ENCODE results near the gene UBE3D.
"Not testable (repeated sequence)": the region's sequence is repeated elsewhere in the genome, so short reads cannot be mapped to it uniquely, and the experiment has no call there.

Gene UBE3D

GRCh38 chr6:82877213-82878195 lies 188.1 kb downstream of the UBE3D start:
- no peak for DNase-seq (ENCODE audit: low read depth in 3 of 3, low spot score in 1 of 3)

GRCh38 chr6:82875573-82876185 lies 190.0 kb downstream of the UBE3D start:
- no peak for DNase-seq (ENCODE audit: low read depth in 3 of 3, low spot score in 1 of 3)

GRCh38 chr6:82874867-82875266 lies 190.8 kb downstream of the UBE3D start:
- no peak for DNase-seq (ENCODE audit: low read depth in 3 of 3, low spot score in 1 of 3)

GRCh38 chr6:82872185-82872584 lies 193.5 kb downstream of the UBE3D start:
- DNase-seq (ENCODE audit: low read depth in 3 of 3, low spot score in 1 of 3): no peak

DNA sequence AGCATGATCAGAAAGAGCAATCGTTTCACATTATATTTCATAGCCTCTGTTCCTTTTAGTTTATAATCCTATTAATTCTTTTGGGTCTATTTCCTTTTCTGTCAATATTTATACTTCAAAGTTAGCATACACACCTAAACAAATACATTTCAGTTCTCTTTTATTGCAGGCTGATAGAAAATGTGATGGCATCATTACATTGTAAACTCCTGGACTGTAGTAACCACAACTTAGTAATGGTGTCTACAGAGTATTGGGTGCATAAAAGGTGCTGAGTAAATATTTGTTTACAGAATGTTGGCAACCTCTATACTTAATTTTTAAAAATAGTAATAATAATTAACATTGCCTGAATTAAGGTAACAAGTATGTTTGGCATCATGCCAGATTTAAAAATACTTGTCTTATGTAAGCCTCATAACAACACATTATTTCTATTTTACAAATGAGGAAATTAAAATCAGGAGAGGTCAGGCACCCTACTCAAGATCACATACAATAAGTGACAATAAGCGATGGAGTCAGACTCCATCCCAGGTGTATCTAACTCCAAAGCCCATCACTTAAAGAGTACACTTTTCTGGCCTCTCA lies 195.0 kb downstream of the UBE3D start:
- no peak for DNase-seq (ENCODE audit: low read depth in 3 of 3, low spot score in 1 of 3)

- no peak for DNase-seq (ENCODE audit: low read depth in 3 of 3, low spot score in 1 of 3)
Observed at GRCh38 chr6:82869493-82869892, 196.1 kb downstream of the UBE3D start.

DNA sequence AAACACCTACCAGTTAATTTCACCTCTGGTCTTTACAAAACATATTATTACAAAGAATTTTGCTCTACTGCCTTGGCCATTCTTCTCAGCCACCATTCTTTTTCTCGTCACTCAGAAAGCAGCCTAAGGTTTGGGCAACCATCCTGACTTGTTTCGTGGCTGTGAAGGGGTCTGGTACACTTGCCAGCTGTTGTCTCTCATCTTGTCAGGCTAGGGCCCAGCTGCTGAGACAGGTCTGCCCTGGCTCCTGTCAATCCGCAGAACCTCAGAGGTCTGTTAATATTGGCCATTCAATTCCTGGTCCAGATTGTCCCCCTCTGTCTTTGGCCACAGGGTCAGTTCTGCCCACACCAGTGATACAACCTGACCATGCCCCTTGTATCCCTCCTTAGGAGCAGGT lies 197.7 kb downstream of the UBE3D start:
- no peak for DNase-seq (ENCODE audit: low read depth in 3 of 3, low spot score in 1 of 3)

DNA sequence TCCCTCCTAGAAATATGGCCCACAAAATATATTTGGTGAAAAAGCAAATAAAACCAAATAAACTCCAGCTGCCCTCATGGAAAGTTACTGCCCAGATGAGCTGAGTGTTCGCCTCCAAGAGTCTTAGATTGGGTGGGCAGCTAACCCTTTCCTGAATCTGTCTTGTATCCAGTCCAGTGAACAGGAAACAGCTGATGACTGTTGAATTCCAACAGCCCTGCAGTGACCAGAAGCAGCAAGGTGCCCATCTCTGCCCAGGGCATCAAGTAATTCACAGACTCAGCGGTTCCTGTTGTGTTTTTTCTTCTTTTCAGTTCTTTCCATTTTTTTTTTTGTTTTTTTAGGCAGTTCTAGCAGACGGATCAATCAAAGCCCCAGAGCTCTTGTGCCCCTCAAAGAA lies 199.2 kb downstream of the UBE3D start:
- DNase-seq (ENCODE audit: low read depth in 3 of 3, low spot score in 1 of 3): no peak

- no peak for DNase-seq (ENCODE audit: low read depth in 3 of 3, low spot score in 1 of 3)
Observed at GRCh38 chr6:82865461-82865860, 200.2 kb downstream of the UBE3D start.

- no peak for DNase-seq (ENCODE audit: low read depth in 3 of 3, low spot score in 1 of 3)
Observed at GRCh38 chr6:82863781-82864180, 201.9 kb downstream of the UBE3D start.

DNA sequence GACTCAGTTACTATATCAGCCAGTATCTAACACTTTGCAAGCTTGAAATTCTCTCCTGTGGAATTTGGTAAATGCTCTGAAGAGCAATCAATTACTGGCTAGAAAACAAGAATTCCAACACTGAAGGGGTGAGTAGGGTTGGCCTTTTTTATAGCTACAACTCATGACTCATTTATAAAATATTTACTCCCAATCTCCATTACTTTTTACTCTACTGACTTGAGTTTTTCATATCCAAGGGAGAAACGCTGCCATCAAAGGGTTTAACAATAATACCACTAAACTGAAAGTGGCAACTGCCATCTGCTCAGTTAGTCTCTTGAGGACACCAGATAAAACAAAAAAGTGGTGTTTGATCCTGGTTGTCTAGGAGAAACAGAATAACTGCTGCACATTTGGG lies 203.1 kb downstream of the UBE3D start:
- DNase-seq (ENCODE audit: low read depth in 3 of 3, low spot score in 1 of 3): no peak

DNA sequence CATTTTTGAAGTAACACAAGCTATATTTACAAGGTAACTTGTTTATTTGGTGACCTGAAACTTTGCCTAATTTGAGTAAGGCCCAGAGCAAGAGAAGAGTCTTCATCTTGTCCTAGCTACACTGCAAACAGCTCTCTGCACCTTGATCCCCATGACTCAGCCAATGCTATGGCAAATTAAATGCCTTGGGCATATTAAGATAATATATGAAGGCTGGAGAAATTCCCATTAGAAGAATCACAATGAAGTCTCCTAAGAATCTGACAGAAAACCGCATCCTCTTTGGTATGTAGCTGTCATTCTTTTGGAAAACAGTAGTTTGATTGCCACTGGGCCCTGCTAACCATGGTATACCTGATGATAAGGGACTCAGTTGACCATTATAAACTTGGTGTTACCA lies 204.5 kb downstream of the UBE3D start:
- DNase-seq (ENCODE audit: low read depth in 3 of 3, low spot score in 1 of 3): no peak

- not testable (repeated sequence) for DNase-seq (ENCODE audit: low read depth in 3 of 3, low spot score in 1 of 3)
Observed at GRCh38 chr6:82856077-82856476, 209.6 kb downstream of the UBE3D start.

GRCh38 chr6:82852904-82853303 lies 212.7 kb downstream of the UBE3D start:
- DNase-seq (ENCODE audit: low read depth in 3 of 3, low spot score in 1 of 3): not testable (repeated sequence)

DNA sequence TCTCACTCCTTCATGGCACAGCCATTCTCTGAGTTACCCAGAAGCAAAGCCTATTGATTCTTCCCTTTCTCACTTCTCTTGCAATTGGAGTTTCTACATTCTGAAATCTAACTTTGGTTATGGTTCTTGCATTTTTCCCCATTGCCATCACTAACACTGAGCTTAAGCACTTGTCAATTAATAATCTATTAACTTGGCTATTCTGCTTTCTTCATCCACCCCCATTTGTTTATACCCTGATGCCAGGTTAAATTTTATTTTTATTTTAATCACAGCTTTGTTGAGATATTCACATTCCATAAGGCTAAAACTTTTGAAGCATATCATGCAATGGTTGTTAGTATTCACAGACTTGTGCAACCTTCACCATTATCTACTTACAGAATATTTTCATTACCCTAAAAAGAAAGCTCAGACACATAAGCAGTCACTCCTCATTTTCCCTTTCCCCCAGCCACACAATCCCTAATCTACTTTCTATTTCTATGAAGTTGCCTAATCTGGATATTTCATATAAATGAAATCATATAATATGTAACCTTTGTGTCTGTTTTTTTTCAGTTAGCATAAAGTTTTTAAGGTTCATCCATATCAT lies 222.3 kb downstream of the UBE3D start:
- DNase-seq (ENCODE audit: low read depth in 3 of 3, low spot score in 1 of 3): no peak

- no peak for DNase-seq (ENCODE audit: low read depth in 3 of 3, low spot score in 1 of 3)
Observed at GRCh38 chr6:82842721-82843120, 222.9 kb downstream of the UBE3D start.

Measured in stimulated activated CD4-positive, alpha-beta T cell treated with anti-CD3 and anti-CD28 coated beads, TNF-alpha, amount 100 ng/mL, for 1 hour (primary cell).